Body of pancreas (tissue), 4 donors: ENCODE results near the gene ZCCHC7.

Experiments used
- POLR2A ChIP-seq, 3 donors: fragments of 450-650 bp; IDR thresholded peaks; one replicate each; pipeline ENCODE4 v1.6.1; 2016; ENCODE audit warnings: antibody characterized with exemption in 3 of 3, mild to moderate bottlenecking in 2 of 3
- TF ChIP-seq, protein P1 (sequence below), 7 experiments: fragments of 450-650 bp in 4 of 7; fragments of 200-600 bp in 3 of 7; sonication (generic) in 3 of 7; IDR thresholded peaks; one replicate each; pipeline ENCODE4 v1.5.1; 2016 to 2019; ENCODE audit warnings: antibody characterized with exemption in 7 of 7

DNA sequence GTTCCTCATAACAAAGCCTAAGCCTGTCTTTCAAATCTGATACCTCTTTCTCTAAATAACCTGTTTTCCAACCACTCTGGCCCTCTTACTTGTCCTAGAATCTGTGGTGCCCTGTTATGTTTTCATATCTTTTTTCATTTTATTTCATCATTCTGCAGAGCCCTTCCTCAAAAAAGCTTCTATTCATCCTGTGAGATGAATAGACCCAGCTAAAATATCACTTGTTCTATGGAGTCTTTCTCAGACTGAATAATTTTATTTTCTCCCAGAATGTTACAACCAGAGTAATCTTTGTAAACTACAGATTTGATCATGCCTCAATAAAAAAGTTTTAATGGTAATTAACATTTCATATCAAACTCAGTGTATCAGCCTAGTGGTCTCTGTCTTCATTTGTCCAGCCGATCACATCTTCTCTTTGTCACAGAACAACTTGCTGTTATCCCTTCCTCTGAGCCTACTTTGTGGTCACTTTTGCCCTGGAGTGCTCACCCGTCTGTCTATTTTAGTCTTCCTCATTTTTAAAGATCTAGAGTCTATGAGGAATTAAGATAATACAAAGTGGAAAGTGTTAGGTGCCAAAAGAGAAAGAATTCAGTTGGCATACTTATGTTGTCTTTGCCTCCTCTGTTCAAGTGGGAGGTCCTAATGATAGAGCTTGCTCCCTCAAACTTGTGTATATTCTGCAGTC lies 77.8 kb downstream of the ZCCHC7 start:
- TF ChIP-seq, protein P1, sequence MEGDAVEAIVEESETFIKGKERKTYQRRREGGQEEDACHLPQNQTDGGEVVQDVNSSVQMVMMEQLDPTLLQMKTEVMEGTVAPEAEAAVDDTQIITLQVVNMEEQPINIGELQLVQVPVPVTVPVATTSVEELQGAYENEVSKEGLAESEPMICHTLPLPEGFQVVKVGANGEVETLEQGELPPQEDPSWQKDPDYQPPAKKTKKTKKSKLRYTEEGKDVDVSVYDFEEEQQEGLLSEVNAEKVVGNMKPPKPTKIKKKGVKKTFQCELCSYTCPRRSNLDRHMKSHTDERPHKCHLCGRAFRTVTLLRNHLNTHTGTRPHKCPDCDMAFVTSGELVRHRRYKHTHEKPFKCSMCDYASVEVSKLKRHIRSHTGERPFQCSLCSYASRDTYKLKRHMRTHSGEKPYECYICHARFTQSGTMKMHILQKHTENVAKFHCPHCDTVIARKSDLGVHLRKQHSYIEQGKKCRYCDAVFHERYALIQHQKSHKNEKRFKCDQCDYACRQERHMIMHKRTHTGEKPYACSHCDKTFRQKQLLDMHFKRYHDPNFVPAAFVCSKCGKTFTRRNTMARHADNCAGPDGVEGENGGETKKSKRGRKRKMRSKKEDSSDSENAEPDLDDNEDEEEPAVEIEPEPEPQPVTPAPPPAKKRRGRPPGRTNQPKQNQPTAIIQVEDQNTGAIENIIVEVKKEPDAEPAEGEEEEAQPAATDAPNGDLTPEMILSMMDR (IDR thresholded peaks at IDR 0.05): no peak
- no peak for TF ChIP-seq POLR2A (IDR thresholded peaks at IDR 0.05)
